Heart left ventricle (tissue), 16 donors: ENCODE results near the gene UNC5C. TPM values are rescaled to one million over a fixed set of nuclear protein-coding genes. Genes with fewer than 3 reads are reported as not detected.
"Not testable (repeated sequence)": the region's sequence is repeated elsewhere in the genome, so short reads cannot be mapped to it uniquely, and the experiment has no call there.

Experiments
- ATAC-seq, 4 donors: fragments of 200-7000 bp; cut with Tn5 transposase; one replicate each; pipeline ENCODE4 v1.9.1; 2020 to 2022; ENCODE audit warnings: moderate library complexity in 4 of 4, mild to moderate bottlenecking in 3 of 4, moderate number of reproducible peaks in 1 of 4
- DNase-seq, 5 donors: peaks; one replicate each; pipeline ENCODE4 v3.0.0-alpha.2; 2020
- H3K27ac ChIP-seq, 12 donors: fragments of 200-600 bp; sonication (generic) in 4 of 12; one replicate each; pipeline versions ENCODE4 v1.5.0 to v1.8.0; 2016 to 2022; ENCODE audit warnings: mild to moderate bottlenecking in 2 of 12
- H3K27me3 ChIP-seq, 9 donors: fragments of 200-600 bp; sonication (generic) in 2 of 9; one replicate each; pipeline versions ENCODE4 v1.5.1 to v1.8.0; 2016 to 2022; ENCODE audit warnings: mild to moderate bottlenecking in 3 of 9
- H3K36me3 ChIP-seq, 9 donors: fragments of 200-600 bp; sonication (generic) in 2 of 9; one replicate each; pipeline versions ENCODE4 v1.5.0 to v1.8.0; 2018 to 2022; ENCODE audit warnings: mild to moderate bottlenecking in 2 of 9
- H3K4me1 ChIP-seq, 12 donors: fragments of 200-600 bp; sonication (generic) in 4 of 12; one replicate each; pipeline versions ENCODE4 v1.5.0 to v1.8.0; 2016 to 2022; ENCODE audit warnings: mild to moderate bottlenecking in 3 of 12
- H3K4me3 ChIP-seq, 12 donors: fragments of 200-600 bp; sonication (generic) in 4 of 12; one replicate each; pipeline versions ENCODE4 v1.5.0 to v1.8.0; 2017 to 2022; ENCODE audit warnings: mild to moderate bottlenecking in 9 of 12, moderate library complexity in 4 of 12
- H3K9me3 ChIP-seq, 12 donors: fragments of 200-600 bp; sonication (generic) in 4 of 12; one replicate each; pipeline versions ENCODE4 v1.5.0 to v1.8.0; 2016 to 2022; ENCODE audit warnings: mild to moderate bottlenecking in 1 of 12
- CTCF ChIP-seq, 12 donors: fragments of 200-600 bp; sonication (generic) in 4 of 12; IDR thresholded peaks; one replicate each; pipeline versions ENCODE4 v1.5.0 to v1.8.0; 2018 to 2022; ENCODE audit warnings: antibody characterized with exemption in 12 of 12, mild to moderate bottlenecking in 5 of 12
- POLR2A ChIP-seq, 2 donors: fragments of 450-650 bp; IDR thresholded peaks; one replicate each; pipeline ENCODE4 v1.6.1; 2017; ENCODE audit warnings: antibody characterized with exemption in 2 of 2, mild to moderate bottlenecking in 2 of 2, moderate library complexity in 2 of 2
- WGBS, 4 donors: extraction: QIAGEN DNeasy Blood & Tissue Kit in 2 of 4; methylation state at CpG; one replicate each; pipeline versions ENCODE4 v1.1.5 to v1.1.7; 2013 to 2018; 5-methylcytosine and 5-hydroxymethylcytosine counted together
- intact Hi-C, 10 donors: fragments of 100-400 bp; cut with DNase I; formaldehyde crosslinking; loops; one replicate each; pipeline versions ENCODE4 v1.11.1 to v1.14.2; 2022
- polyA plus RNA-seq, 2 donors: library from polyadenylated mRNA; stranded (reverse); fragments of 200-250 nt; gene quantifications; one replicate each; pipeline ENCODE4 v1.2.3, GENCODE V29; 2013
- total RNA-seq, 9 donors: library from RNA; depleted of rRNA in 2 of 9; stranded (reverse); fragments of >200 nt in 2 of 9; fragmentation: NEBNext Ultra II Directional in 3 of 9; extraction: Animal tissue kit (Norgen Biotek cat#: 25700) in 3 of 9; gene quantifications; one replicate each; pipeline versions ENCODE4 v1.1.0 to v1.2.4, GENCODE V29; 2016 to 2023
- donor health status: ischemic (EF 13 %, LVEDD 7.1; RV severe dilation, severe dysfunction).
- donor health status: healthy with polysubstance abuse.
- donor health status: DM: no; HTN: yes; CAD: no.
- donor health status: DM: no; HTN: no; CAD: no.
- donor health status: ischemic (EF 25% LVEDD 6.9; RV normal size, moderate dysfunction).
- donor health status: ischemic (EF 25% LVEDD 5.7; RV mildly dilated, moderate dysfunction).
- donor health status: healthy.
- donor health status: DM: yes; HTN: yes; CAD: no.
- donor health status: ischemic (EF 35%, LVEDD 5.7; RV mildly dilated, moderate dysfunction).
- donor health status: nonischemic (EF 11% LVEDD 7.7; RV severe dilation, severe dysfunction).
- donor health status: DM: yes; HTN: yes; CAD: no.
- donor health status: PGD.
- donor health status: ischemic (EF 29% LVEDD 5.4; RV normal size, mild dysfunction).
- donor health status: nonischemic (EF 23%, LVEDD 6.1; RV moderate dilation, normal function).

UNC5C gene
- total and polyA plus RNA-seq, 11 donors = 0.23 to 2.8 (median 1.7) TPM

GRCh38 chr4:95180531-95181242 lies 368.1 kb downstream of the UNC5C start:
- Histone ChIP-seq H3K36me3 (peaks cover 0 to 24% (median 0%) of the 10 kb centered on the region in 9 donors), H3K4me1 (no peaks in the 10 kb centered on the region), H3K27ac (no peak overlapping the region), H3K4me3 (no peak overlapping the region), H3K27me3 (peaks cover 0 to 5% (median 0%) of the 10 kb centered on the region in 9 donors), H3K9me3 (peaks cover 0 to 3% (median 0%) of the 10 kb centered on the region in 12 donors)
- intact Hi-C loops = no loop called here
- no peak for TF ChIP-seq POLR2A (IDR thresholded peaks at IDR 0.05)
- no peak for TF ChIP-seq CTCF (IDR thresholded peaks at IDR 0.05)
- 63 to 77% (median 67%) methylated on average over 10 of the region's 10 CpGs for WGBS, 4 donors
- no peak for DNase-seq
- ATAC-seq = no peak

- no peak for TF ChIP-seq POLR2A (IDR thresholded peaks at IDR 0.05)
- TF ChIP-seq CTCF (IDR thresholded peaks at IDR 0.05) = no peak
- H3K9me3 ChIP-seq = peaks cover 0 to 3% (median 0%) of the 10 kb centered on the region in 12 donors
- intact Hi-C loops = no loop called here
- H3K27me3 ChIP-seq = peaks cover 0 to 5% (median 0%) of the 10 kb centered on the region in 9 donors
- peaks cover 0 to 18% (median 0%) of the 10 kb centered on the region in 9 donors for H3K36me3 ChIP-seq
- H3K4me3 ChIP-seq = no peak overlapping the region
- DNase-seq (no peak), ATAC-seq (no peak)
- H3K4me1 ChIP-seq = no peaks in the 10 kb centered on the region
- WGBS, 4 donors = 76 to 87% (median 81%) methylated on average over 2 of the region's 2 CpGs
- no peak overlapping the region for H3K27ac ChIP-seq
Measured at GRCh38 chr4:95178938-95179337, 369.8 kb downstream of the UNC5C start.

- ATAC-seq, H3K27me3 ChIP-seq, DNase-seq, intact Hi-C loops, H3K4me1 ChIP-seq, H3K27ac ChIP-seq, H3K4me3 ChIP-seq, H3K9me3 ChIP-seq, H3K36me3 ChIP-seq: not testable (repeated sequence)
- WGBS, 4 donors = 88 to 100% (median 96%) methylated on average over 1 of the region's 3 CpGs
Measured at GRCh38 chr4:95171377-95171776, 377.4 kb downstream of the UNC5C start.

- intact Hi-C loops = no loop called here
- peaks cover 0 to 7% (median 0%) of the 10 kb centered on the region in 9 donors for H3K36me3 ChIP-seq
- ATAC-seq (no peak), DNase-seq (no peak)
- 79 to 96% (median 91%) methylated on average over 7 of the region's 7 CpGs for WGBS, 4 donors
- H3K4me3 ChIP-seq = no peak overlapping the region
- no peaks in the 10 kb centered on the region for H3K4me1 ChIP-seq
- H3K27me3 ChIP-seq = no peaks in the 10 kb centered on the region
- H3K27ac ChIP-seq = no peak overlapping the region
- TF ChIP-seq POLR2A (IDR thresholded peaks at IDR 0.05) (no peak), CTCF (IDR thresholded peaks at IDR 0.05) (no peak)
- peaks cover 0 to 3% (median 0%) of the 10 kb centered on the region in 12 donors for H3K9me3 ChIP-seq
Measured at GRCh38 chr4:95170176-95170575, 378.6 kb downstream of the UNC5C start.
